ENCODE results near the gene NAP1L4.

The NAP1L4 gene

GRCh38 chr11:2983908-2984307 is 8.2 kb downstream of the NAP1L4 start:
- TF ChIP-seq POLR2A (IDR thresholded peaks at IDR 0.05; ENCODE audit: extremely low read depth, insufficient read length) (no peak), MYC (IDR thresholded peaks at IDR 0.05; ENCODE audit: low read depth, low read length) (no peak)
- TF ChIP-seq, protein P1, sequence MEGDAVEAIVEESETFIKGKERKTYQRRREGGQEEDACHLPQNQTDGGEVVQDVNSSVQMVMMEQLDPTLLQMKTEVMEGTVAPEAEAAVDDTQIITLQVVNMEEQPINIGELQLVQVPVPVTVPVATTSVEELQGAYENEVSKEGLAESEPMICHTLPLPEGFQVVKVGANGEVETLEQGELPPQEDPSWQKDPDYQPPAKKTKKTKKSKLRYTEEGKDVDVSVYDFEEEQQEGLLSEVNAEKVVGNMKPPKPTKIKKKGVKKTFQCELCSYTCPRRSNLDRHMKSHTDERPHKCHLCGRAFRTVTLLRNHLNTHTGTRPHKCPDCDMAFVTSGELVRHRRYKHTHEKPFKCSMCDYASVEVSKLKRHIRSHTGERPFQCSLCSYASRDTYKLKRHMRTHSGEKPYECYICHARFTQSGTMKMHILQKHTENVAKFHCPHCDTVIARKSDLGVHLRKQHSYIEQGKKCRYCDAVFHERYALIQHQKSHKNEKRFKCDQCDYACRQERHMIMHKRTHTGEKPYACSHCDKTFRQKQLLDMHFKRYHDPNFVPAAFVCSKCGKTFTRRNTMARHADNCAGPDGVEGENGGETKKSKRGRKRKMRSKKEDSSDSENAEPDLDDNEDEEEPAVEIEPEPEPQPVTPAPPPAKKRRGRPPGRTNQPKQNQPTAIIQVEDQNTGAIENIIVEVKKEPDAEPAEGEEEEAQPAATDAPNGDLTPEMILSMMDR (IDR thresholded peaks at IDR 0.05; ENCODE audit: low read depth, low read length), result no peak
- TF ChIP-seq, protein P2, sequence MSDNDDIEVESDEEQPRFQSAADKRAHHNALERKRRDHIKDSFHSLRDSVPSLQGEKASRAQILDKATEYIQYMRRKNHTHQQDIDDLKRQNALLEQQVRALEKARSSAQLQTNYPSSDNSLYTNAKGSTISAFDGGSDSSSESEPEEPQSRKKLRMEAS (IDR thresholded peaks at IDR 0.05; ENCODE audit: low read depth, low read length), result no peak
- no peak for DNase-seq (ENCODE audit: low read depth)
- H3K4me3 ChIP-seq (ENCODE audit: low read depth, low read length), result no peak overlapping the region

GRCh38 chr11:2982214-2982613 is 9.9 kb downstream of the NAP1L4 start:
- no peak for DNase-seq (ENCODE audit: low read depth)
- TF ChIP-seq MYC (IDR thresholded peaks at IDR 0.05; ENCODE audit: low read depth, low read length), result no peak
- TF ChIP-seq POLR2A (IDR thresholded peaks at IDR 0.05; ENCODE audit: extremely low read depth, insufficient read length), result no peak

GRCh38 chr11:2981130-2981529 is 11.0 kb downstream of the NAP1L4 start:
- H3K4me3 ChIP-seq (ENCODE audit: low read depth, low read length), result no peak overlapping the region
- TF ChIP-seq, protein P2 (IDR thresholded peaks at IDR 0.05; ENCODE audit: low read depth, low read length), result no peak
- TF ChIP-seq, protein P1 (IDR thresholded peaks at IDR 0.05; ENCODE audit: low read depth, low read length), result no peak
- TF ChIP-seq MYC (IDR thresholded peaks at IDR 0.05; ENCODE audit: low read depth, low read length) (no peak), POLR2A (IDR thresholded peaks at IDR 0.05; ENCODE audit: extremely low read depth, insufficient read length) (no peak)
- no peak for DNase-seq (ENCODE audit: low read depth)

More at GRCh38 chr11:2982214-2982613, 9.9 kb downstream of the NAP1L4 start:
- no peak overlapping the region for H3K4me3 ChIP-seq (ENCODE audit: low read depth, low read length)

GRCh38 chr11:2980168-2980840 is 11.8 kb downstream of the NAP1L4 start:
- TF ChIP-seq MYC (IDR thresholded peaks at IDR 0.05; ENCODE audit: low read depth, low read length), result no peak
- TF ChIP-seq, protein P1 (IDR thresholded peaks at IDR 0.05; ENCODE audit: low read depth, low read length), result no peak
- no peak for TF ChIP-seq POLR2A (IDR thresholded peaks at IDR 0.05; ENCODE audit: extremely low read depth, insufficient read length)
- TF ChIP-seq, protein P2 (IDR thresholded peaks at IDR 0.05; ENCODE audit: low read depth, low read length), result no peak

GRCh38 chr11:2977113-2977512 is 15.0 kb downstream of the NAP1L4 start:
- no peak for DNase-seq (ENCODE audit: low read depth)

More at GRCh38 chr11:2980168-2980840, 11.8 kb downstream of the NAP1L4 start:
- no peak overlapping the region for H3K4me3 ChIP-seq (ENCODE audit: low read depth, low read length)
- no peak for DNase-seq (ENCODE audit: low read depth)

More at GRCh38 chr11:2977113-2977512, 15.0 kb downstream of the NAP1L4 start:
- no peak for TF ChIP-seq POLR2A (IDR thresholded peaks at IDR 0.05; ENCODE audit: extremely low read depth, insufficient read length)
- no peak for TF ChIP-seq MYC (IDR thresholded peaks at IDR 0.05; ENCODE audit: low read depth, low read length)
- TF ChIP-seq, protein P1 (IDR thresholded peaks at IDR 0.05; ENCODE audit: low read depth, low read length), result no peak
- TF ChIP-seq, protein P2 (IDR thresholded peaks at IDR 0.05; ENCODE audit: low read depth, low read length), result no peak
- H3K4me3 ChIP-seq (ENCODE audit: low read depth, low read length), result no peak overlapping the region
